ENCODE results near the gene PDCD2L.

Gene PDCD2L

GRCh38 chr19:34402074-34402600, 2.1 kb upstream of the PDCD2L start:
- DNase-seq (ENCODE audit: extremely low read depth, insufficient read length), result no peak
- H3K27me3 ChIP-seq (replicated peaks; ENCODE audit: control insufficient read depth, insufficient read depth, low read length), result no peaks in the 10 kb centered on the region
- no peak for TF ChIP-seq CTCF (IDR thresholded peaks at IDR 0.05; ENCODE audit: insufficient read depth, low read length, poor library complexity, severe bottlenecking)
- H3K4me3 ChIP-seq (replicated peaks; ENCODE audit: low read depth, low read length), result no peak overlapping the region
- peaks cover 18% of the 10 kb centered on the region for H3K36me3 ChIP-seq (ENCODE audit: control insufficient read depth, insufficient read depth, low read length)

GRCh38 chr19:34403784-34404108, 453 bp upstream of the PDCD2L start:
- peaks cover 14% of the 10 kb centered on the region for H3K36me3 ChIP-seq (ENCODE audit: control insufficient read depth, insufficient read depth, low read length)
- DNase-seq (ENCODE audit: extremely low read depth, insufficient read length), result no peak
- TF ChIP-seq CTCF (IDR thresholded peaks at IDR 0.05; ENCODE audit: insufficient read depth, low read length, poor library complexity, severe bottlenecking), result no peak
- peak overlapping the region; percentile 93 for H3K4me3 ChIP-seq (replicated peaks; ENCODE audit: low read depth, low read length)
- no peaks in the 10 kb centered on the region for H3K27me3 ChIP-seq (replicated peaks; ENCODE audit: control insufficient read depth, insufficient read depth, low read length)

- H3K4me3 ChIP-seq (replicated peaks; ENCODE audit: low read depth, low read length), result no peak overlapping the region
Observed at GRCh38 chr19:34405892-34406660, 1.9 kb downstream of the PDCD2L start.

GRCh38 chr19:34408411-34408810, 4.2 kb downstream of the PDCD2L start:
- no peak for TF ChIP-seq CTCF (IDR thresholded peaks at IDR 0.05; ENCODE audit: insufficient read depth, low read length, poor library complexity, severe bottlenecking)
- no peak for DNase-seq (ENCODE audit: extremely low read depth, insufficient read length)
- Histone ChIP-seq H3K4me3 (replicated peaks; ENCODE audit: low read depth, low read length) (no peak overlapping the region), H3K27me3 (replicated peaks; ENCODE audit: control insufficient read depth, insufficient read depth, low read length) (no peaks in the 10 kb centered on the region), H3K36me3 (ENCODE audit: control insufficient read depth, insufficient read depth, low read length) (peaks cover 3% of the 10 kb centered on the region; the same call in 1 of the 2 replicates)

More at GRCh38 chr19:34405892-34406660, 1.9 kb downstream of the PDCD2L start:
- H3K27me3 ChIP-seq (replicated peaks; ENCODE audit: control insufficient read depth, insufficient read depth, low read length), result no peaks in the 10 kb centered on the region
- no peaks in the 10 kb centered on the region; the same call in 1 of the 2 replicates for H3K36me3 ChIP-seq (ENCODE audit: control insufficient read depth, insufficient read depth, low read length)
- no peak for DNase-seq (ENCODE audit: extremely low read depth, insufficient read length)
- TF ChIP-seq CTCF (IDR thresholded peaks at IDR 0.05; ENCODE audit: insufficient read depth, low read length, poor library complexity, severe bottlenecking), result no peak

- peaks cover 5% of the 10 kb centered on the region for H3K36me3 ChIP-seq (ENCODE audit: control insufficient read depth, insufficient read depth, low read length)
- H3K27me3 ChIP-seq (replicated peaks; ENCODE audit: control insufficient read depth, insufficient read depth, low read length), result no peaks in the 10 kb centered on the region
- no peak for DNase-seq (ENCODE audit: extremely low read depth, insufficient read length)
- no peak overlapping the region; the same call in 1 of the 2 replicates for H3K4me3 ChIP-seq (replicated peaks; ENCODE audit: low read depth, low read length)
- TF ChIP-seq CTCF (IDR thresholded peaks at IDR 0.05; ENCODE audit: insufficient read depth, low read length, poor library complexity, severe bottlenecking), result no peak
Observed at GRCh38 chr19:34409189-34410164, 5.3 kb downstream of the PDCD2L start.

Data from GM06990 (cell line).